GM12878 (cell line): Measurements from ENCODE around the gene PLVAP. TPM values are rescaled to one million over a fixed set of nuclear protein-coding genes. Genes with fewer than 3 reads are reported as not detected.

Experiments used
- ATAC-seq: fragments of 200-7000 bp; cut with Tn5 transposase; 3 replicates; pipeline ENCODE4 v1.9.1; 2020; ENCODE audit warnings: mild to moderate bottlenecking, moderate library complexity
- BruUV-seq: library from RNA; stranded (reverse); fragments of 400-500 nt; replicated peaks from 2 replicates; lab custom pipeline; 2021; lab: Mats Ljungman, UMichigan
- CTCF ChIA-PET: fragments of 300-600 bp; sonication (Branson Sonifier 250); formaldehyde crosslinking; extraction: SDS; loops from one replicate; lab custom pipeline; 2021; ENCODE audit warnings: inconsistent platforms; lab: Yijun Ruan, JAX
- POLR2A ChIA-PET: fragments of 350-600 bp; formaldehyde crosslinking; extraction: SDS; loops from one replicate; lab custom pipeline; 2021; ENCODE audit warnings: inconsistent platforms; lab: Charles Lee
- RAD21 ChIA-PET: fragments of 300-600 bp; sonication (Branson Sonifier 250); formaldehyde crosslinking; loops from one replicate; lab custom pipeline; 2023; ENCODE audit warnings: antibody characterized with exemption; ENCODE audit not compliant: unreplicated experiment; lab: Charles Lee
- SMC1A ChIA-PET: fragments of 300-600 bp; sonication (Branson Sonifier 250); formaldehyde crosslinking; loops from one replicate; lab custom pipeline; 2023; ENCODE audit not compliant: unreplicated experiment, uncharacterized antibody; lab: Charles Lee
- DNase-seq: peaks from one replicate; pipeline ENCODE4 v3.0.0-alpha.2; 2011; ENCODE audit warnings: low read depth, low spot score
- FAIRE-seq: peaks from 3 replicates; lab custom pipeline; 2011; peaks lifted over from hg19 to GRCh38; lab: Jason Lieb, UNC
- H2AFZ ChIP-seq: 2 replicates; pipeline ENCODE4 v1.6.0; 2011; ENCODE audit warnings: low read depth, low read length, control low read depth; ENCODE audit not compliant: control insufficient read depth
- H3K27ac ChIP-seq: 2 replicates; pipeline ENCODE4 v1.5.1; 2011; ENCODE audit warnings: control low read depth; ENCODE audit not compliant: control insufficient read depth, insufficient read depth
- H3K27me3 ChIP-seq, 2 experiments: replicated peaks in 1 of 2; 2 replicates each; pipeline versions ENCODE4 v1.6.0 to v1.6.1; 2011; ENCODE audit warnings: low read length in 1 of 2; ENCODE audit not compliant: control insufficient read depth in 2 of 2, insufficient read depth in 2 of 2
- H3K36me3 ChIP-seq, 2 experiments: 2 replicates each; pipeline ENCODE4 v1.5.1; 2011; ENCODE audit warnings: low read length in 1 of 2; ENCODE audit not compliant: control insufficient read depth in 2 of 2, insufficient read depth in 2 of 2
- H3K4me1 ChIP-seq: 2 replicates; pipeline ENCODE4 v1.6.1; 2011; ENCODE audit warnings: mild to moderate bottlenecking, low read length, moderate library complexity, mixed read lengths; ENCODE audit not compliant: control insufficient read depth, insufficient read depth
- H3K4me2 ChIP-seq: 2 replicates; pipeline ENCODE4 v1.6.0; 2011; ENCODE audit warnings: control low read depth; ENCODE audit not compliant: control insufficient read depth, insufficient read depth
- H3K4me3 ChIP-seq: fragments of 200-600 bp; sonication (generic); 2 replicates; pipeline ENCODE4 v1.5.1; 2016
- H3K79me2 ChIP-seq: 2 replicates; pipeline ENCODE4 v1.6.0; 2011; ENCODE audit warnings: low read length; ENCODE audit not compliant: control insufficient read depth, insufficient read depth
- H3K9ac ChIP-seq: 2 replicates; pipeline ENCODE4 v1.8.0; 2011; ENCODE audit warnings: low read length, control low read depth, mixed read lengths; ENCODE audit not compliant: control insufficient read depth, insufficient read depth
- H3K9me3 ChIP-seq: replicated peaks from 3 replicates; pipeline ENCODE4 v1.5.1; 2011; ENCODE audit warnings: mild to moderate bottlenecking, low read length; ENCODE audit not compliant: control insufficient read depth, insufficient read depth
- H4K20me1 ChIP-seq: 2 replicates; pipeline ENCODE4 v1.6.0; 2011; ENCODE audit not compliant: control insufficient read depth, insufficient read depth
- GATAD2B ChIP-seq: fragments of 450-650 bp; conservative IDR thresholded peaks from 2 replicates; pipeline ENCODE4 v1.6.1; 2017; ENCODE audit warnings: low read depth, mild to moderate bottlenecking, moderate library complexity
- HDAC2 ChIP-seq: fragments of 200-600 bp; sonication (generic); IDR thresholded peaks from 2 replicates; pipeline ENCODE4 v1.6.1; 2017
- JUNB ChIP-seq: IDR thresholded peaks from 2 replicates; pipeline ENCODE4 v1.6.1; 2016; ENCODE audit warnings: antibody characterized with exemption, mild to moderate bottlenecking
- RAD21 ChIP-seq: IDR thresholded peaks from 2 replicates; pipeline ENCODE4 v1.6.1; 2011; ENCODE audit warnings: mild to moderate bottlenecking, low read depth, low read length, moderate library complexity; ENCODE audit not compliant: insufficient read depth
- RAD51 ChIP-seq: fragments of 450-650 bp; IDR thresholded peaks from 2 replicates; pipeline ENCODE4 v1.6.1; 2016; ENCODE audit warnings: moderate library complexity, mild to moderate bottlenecking, inconsistent platforms
- WRNIP1 ChIP-seq: IDR thresholded peaks from 2 replicates; pipeline ENCODE4 v1.6.1; 2011; ENCODE audit warnings: low read depth, low read length, improper control_type of control experiment, borderline replicate concordance
- WGBS: methylation state at CpG from one replicate; pipeline ENCODE4 v1.1.6; 2016; ENCODE audit warnings: low lambda C conversion rate; ENCODE audit not compliant: insufficient replicate concordance, insufficient coverage; ENCODE audit errors: missing lambda C conversion rate; 5-methylcytosine and 5-hydroxymethylcytosine counted together
- in situ Hi-C: fragments of 300-500 bp; cut with MboI; formaldehyde crosslinking; loops from 9 replicates; pipeline ENCODE4 v1.14.3; 2018; ENCODE audit warnings: mixed read lengths
- intact Hi-C: fragments of 100-400 bp; cut with micrococcal nuclease; formaldehyde crosslinking; loops from one replicate; pipeline ENCODE4 v1.14.2; 2022; ENCODE audit not compliant: unreplicated experiment
- polyA plus RNA-seq, 11 experiments: library from polyadenylated mRNA; depleted of rRNA in 4 of 11; unstranded in 6 of 11; stranded (reverse) in 5 of 11; fragments of >200 nt; fragmentation: Nextera tagmentation in 4 of 11; fragmentation: Illumina TruSeq in 1 of 11; extraction: Ambion mirVana in 4 of 11; extraction: Trizol in 1 of 11; gene quantifications; 1 replicate in 1 of 11; 2 replicates in 10 of 11; pipeline versions ENCODE4 v1.2.1 to v1.2.3, GENCODE V29; 2011 to 2016; ENCODE audit warnings: inconsistent platforms in 2 of 11, missing spikeins in 2 of 11, low read depth in 1 of 11
- total RNA-seq, 4 experiments: library from RNA; depleted of rRNA in 3 of 4; stranded (reverse); fragments of >200 nt in 3 of 4; fragmentation: Illumina TruSeq in 1 of 4; extraction: Trizol in 1 of 4; gene quantifications; 2 replicates each; pipeline versions ENCODE4 v1.2.1 to v1.2.3, GENCODE V29; 2013 to 2021
- TF ChIP-seq, protein P1 (sequence below): fragments of 450-650 bp; formaldehyde crosslinking; IDR thresholded peaks from 2 replicates; pipeline ENCODE4 v1.4.0; 2020; ENCODE audit warnings: mild to moderate bottlenecking, moderate library complexity

The PLVAP gene
- total and polyA plus RNA-seq, 10 of the 15 experiments (the other 5 are each of a cell fraction or from before 2014, with no cell fraction given): 0.03 to 0.54 (median 0.06) TPM; not detected in 4

DNA sequence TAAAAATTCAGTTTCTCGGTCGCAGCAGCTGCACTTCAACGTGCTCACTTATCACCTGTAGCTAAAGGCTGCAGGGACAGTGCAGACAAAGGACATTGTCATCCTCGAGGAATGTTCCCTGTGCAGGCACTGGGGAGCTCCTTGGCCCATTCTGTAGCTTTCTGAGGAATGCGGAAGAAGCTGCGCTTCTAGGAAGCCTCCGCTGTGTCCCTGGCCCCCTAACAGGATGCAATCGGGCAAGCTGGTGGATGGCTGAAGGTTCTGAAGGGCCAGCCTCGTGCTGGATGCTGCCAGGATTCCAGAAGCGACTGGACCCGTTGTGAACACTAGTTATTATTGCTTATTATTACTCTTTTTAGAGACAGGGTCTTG lies 50.6 kb downstream of the PLVAP start:
- SMC1A ChIA-PET: no interaction called here
- no peak overlapping the region for H3K27ac ChIP-seq
- FAIRE-seq (no peak), ATAC-seq (no peak), DNase-seq (no peak)
- RAD21 ChIA-PET: no interaction called here
- in situ Hi-C loops: no loop called here
- intact Hi-C loops: no loop called here
- no peak overlapping the region for H3K9ac ChIP-seq
- H3K4me2 ChIP-seq: no peak overlapping the region
- H3K27me3 ChIP-seq: no peaks in the 10 kb centered on the region; a peak in 2 of 4 replicates
- CTCF ChIA-PET: no interaction called here
- no peaks in the 10 kb centered on the region for H4K20me1 ChIP-seq
- TF ChIP-seq RAD21 (no peak), HDAC2 (no peak), GATAD2B (no peak), RAD51 (no peak), JUNB (no peak), WRNIP1 (no peak)
- TF ChIP-seq, protein P1, sequence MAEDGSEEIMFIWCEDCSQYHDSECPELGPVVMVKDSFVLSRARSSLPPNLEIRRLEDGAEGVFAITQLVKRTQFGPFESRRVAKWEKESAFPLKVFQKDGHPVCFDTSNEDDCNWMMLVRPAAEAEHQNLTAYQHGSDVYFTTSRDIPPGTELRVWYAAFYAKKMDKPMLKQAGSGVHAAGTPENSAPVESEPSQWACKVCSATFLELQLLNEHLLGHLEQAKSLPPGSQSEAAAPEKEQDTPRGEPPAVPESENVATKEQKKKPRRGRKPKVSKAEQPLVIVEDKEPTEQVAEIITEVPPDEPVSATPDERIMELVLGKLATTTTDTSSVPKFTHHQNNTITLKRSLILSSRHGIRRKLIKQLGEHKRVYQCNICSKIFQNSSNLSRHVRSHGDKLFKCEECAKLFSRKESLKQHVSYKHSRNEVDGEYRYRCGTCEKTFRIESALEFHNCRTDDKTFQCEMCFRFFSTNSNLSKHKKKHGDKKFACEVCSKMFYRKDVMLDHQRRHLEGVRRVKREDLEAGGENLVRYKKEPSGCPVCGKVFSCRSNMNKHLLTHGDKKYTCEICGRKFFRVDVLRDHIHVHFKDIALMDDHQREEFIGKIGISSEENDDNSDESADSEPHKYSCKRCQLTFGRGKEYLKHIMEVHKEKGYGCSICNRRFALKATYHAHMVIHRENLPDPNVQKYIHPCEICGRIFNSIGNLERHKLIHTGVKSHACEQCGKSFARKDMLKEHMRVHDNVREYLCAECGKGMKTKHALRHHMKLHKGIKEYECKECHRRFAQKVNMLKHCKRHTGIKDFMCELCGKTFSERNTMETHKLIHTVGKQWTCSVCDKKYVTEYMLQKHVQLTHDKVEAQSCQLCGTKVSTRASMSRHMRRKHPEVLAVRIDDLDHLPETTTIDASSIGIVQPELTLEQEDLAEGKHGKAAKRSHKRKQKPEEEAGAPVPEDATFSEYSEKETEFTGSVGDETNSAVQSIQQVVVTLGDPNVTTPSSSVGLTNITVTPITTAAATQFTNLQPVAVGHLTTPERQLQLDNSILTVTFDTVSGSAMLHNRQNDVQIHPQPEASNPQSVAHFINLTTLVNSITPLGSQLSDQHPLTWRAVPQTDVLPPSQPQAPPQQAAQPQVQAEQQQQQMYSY (CRISPR knock-in tag): no peak
- no peaks in the 10 kb centered on the region for H3K79me2 ChIP-seq
- H3K36me3 ChIP-seq: 0 out of 4 replicates have a peak, but pooled peaks cover 0 to 2% of the 10 kb centered on the region in 2 experiments
- no peak overlapping the region for H3K4me3 ChIP-seq
- POLR2A ChIA-PET: no interaction called here
- no peak overlapping the region for H2AFZ ChIP-seq
- no TSS peak for BruUV-seq
- H3K9me3 ChIP-seq: no peaks in the 10 kb centered on the region
- WGBS: 66% methylated on average over 11 of the region's 11 CpGs
- H3K4me1 ChIP-seq: no peaks in the 10 kb centered on the region
